ENCODE measurements around the gene CDX2. TPM values are rescaled to one million over a fixed set of nuclear protein-coding genes. Genes with fewer than 3 reads are reported as not detected.
A peak's percentile ranks its signal among the peaks of the same experiment; 100 is the strongest.

The CDX2 gene
- total RNA-seq, 4 donors from 2014 or later = 0.56 TPM; not detected in 3

DNA sequence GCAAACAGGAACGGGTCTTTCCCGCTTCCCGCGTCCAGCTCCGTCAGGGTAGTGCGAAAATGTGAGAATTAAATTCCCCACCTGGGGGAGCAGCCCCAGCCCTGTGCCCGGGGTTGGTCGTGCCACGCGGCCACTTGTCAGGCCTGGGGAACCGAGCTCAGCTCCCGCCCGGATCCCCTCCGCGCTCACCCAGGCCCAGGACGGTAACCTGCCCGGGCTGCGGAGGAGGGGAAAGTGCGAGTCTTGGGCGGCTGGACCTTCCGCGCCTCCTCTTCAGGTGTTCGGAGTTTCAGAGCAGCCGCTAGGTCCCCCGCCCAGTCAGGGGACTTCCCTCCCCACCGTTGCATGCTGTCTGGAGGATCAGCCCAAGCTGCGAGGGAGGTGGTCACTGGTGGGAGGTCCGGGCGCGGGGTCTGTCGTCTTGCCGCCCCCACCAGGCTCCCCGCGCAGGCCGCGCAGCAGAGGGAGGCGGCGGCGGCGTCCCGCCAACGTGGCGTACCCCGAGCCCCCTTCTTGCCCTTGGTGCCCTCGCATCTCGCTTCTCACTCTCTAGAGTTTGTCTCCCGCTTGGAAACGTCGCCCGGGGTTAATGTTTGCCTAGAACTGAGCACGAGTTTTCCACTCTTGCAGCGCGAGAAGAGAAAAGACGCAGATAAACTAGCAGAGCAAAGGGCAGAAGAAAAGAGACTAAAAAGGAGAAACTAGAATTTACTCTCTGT, 11.3 kb upstream of the CDX2 start:
- Histone ChIP-seq H3K4me1 (peaks cover 7 to 10% of the 10 kb centered on the region in 2 donors), H3K27me3 (peaks cover 70 to 89% (median 82%) of the 10 kb centered on the region in 3 donors), H3K9me3 (no peaks in the 10 kb centered on the region), H3K27ac (no peak overlapping the region), H3K4me3 (peak overlapping the region in 1 of 4 donors; percentile 23), H3K36me3 (no peaks in the 10 kb centered on the region)
- DNase-seq = no peak
- in situ Hi-C loops (cut with MboI; ENCODE audit: low sequenced_read_pairs in 4 of 4) = loop anchor here (5.0 to 25.0 kb wide), 9 partner anchors 143 to 996 kb away; no protein-coding TSS in a partner anchor
- intact Hi-C loops (cut with DNase I; ENCODE audit: low total_unique reads) = loop anchor here (5.0 to 10.0 kb wide), 2 partner anchors 603 to 996 kb away; no protein-coding TSS in a partner anchor
- no peak for TF ChIP-seq POLR2A (IDR thresholded peaks at IDR 0.05)
- TF ChIP-seq, protein P1, sequence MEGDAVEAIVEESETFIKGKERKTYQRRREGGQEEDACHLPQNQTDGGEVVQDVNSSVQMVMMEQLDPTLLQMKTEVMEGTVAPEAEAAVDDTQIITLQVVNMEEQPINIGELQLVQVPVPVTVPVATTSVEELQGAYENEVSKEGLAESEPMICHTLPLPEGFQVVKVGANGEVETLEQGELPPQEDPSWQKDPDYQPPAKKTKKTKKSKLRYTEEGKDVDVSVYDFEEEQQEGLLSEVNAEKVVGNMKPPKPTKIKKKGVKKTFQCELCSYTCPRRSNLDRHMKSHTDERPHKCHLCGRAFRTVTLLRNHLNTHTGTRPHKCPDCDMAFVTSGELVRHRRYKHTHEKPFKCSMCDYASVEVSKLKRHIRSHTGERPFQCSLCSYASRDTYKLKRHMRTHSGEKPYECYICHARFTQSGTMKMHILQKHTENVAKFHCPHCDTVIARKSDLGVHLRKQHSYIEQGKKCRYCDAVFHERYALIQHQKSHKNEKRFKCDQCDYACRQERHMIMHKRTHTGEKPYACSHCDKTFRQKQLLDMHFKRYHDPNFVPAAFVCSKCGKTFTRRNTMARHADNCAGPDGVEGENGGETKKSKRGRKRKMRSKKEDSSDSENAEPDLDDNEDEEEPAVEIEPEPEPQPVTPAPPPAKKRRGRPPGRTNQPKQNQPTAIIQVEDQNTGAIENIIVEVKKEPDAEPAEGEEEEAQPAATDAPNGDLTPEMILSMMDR (IDR thresholded peaks at IDR 0.05 in 4 of 5, conservative IDR thresholded peaks at IDR 0.05 in 1 of 5) = no peak
- no peak for ATAC-seq

DNA sequence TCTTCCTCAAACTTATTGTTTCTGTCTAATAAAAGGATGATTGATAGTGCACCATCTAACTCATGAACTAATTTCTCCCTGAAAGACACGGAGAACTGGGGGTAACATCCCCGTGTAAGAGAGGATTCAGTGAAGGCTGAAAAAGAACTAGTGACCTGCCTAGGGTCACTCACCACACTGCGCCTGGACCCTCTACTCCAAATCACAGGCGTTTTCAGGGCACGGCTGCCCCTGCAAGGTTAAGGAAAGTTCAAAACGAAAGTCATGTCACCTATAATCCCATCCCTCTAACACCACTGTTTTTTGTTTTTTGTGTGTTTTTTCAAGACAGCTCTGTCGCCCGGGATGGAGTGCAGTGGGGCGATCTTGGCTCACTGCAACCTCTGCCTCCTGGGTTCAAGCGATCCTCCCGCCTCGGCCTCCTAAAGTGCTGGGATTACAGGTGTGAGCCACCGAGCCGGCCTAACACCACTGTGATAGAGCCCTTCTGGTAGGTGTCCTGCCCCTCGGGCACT, 10.7 kb upstream of the CDX2 start:
- ATAC-seq = no peak
- H3K4me1 ChIP-seq = peaks cover 7 to 10% of the 10 kb centered on the region in 2 donors
- in situ Hi-C loops (cut with MboI; ENCODE audit: low sequenced_read_pairs in 4 of 4) = loop anchor here (5.0 to 25.0 kb wide), 9 partner anchors 143 to 995 kb away; no protein-coding TSS in a partner anchor
- H3K36me3 ChIP-seq = no peaks in the 10 kb centered on the region
- intact Hi-C loops (cut with DNase I; ENCODE audit: low total_unique reads) = loop anchor here (5.0 to 10.0 kb wide), 2 partner anchors 603 to 995 kb away; no protein-coding TSS in a partner anchor
- no peak for DNase-seq
- no peak for TF ChIP-seq POLR2A (IDR thresholded peaks at IDR 0.05)
- TF ChIP-seq, protein P1 (IDR thresholded peaks at IDR 0.05 in 4 of 5, conservative IDR thresholded peaks at IDR 0.05 in 1 of 5) = no peak
- no peak overlapping the region for H3K27ac ChIP-seq
- H3K9me3 ChIP-seq = no peaks in the 10 kb centered on the region
- peak overlapping the region in 1 of 4 donors; percentile 23 for H3K4me3 ChIP-seq
- peaks cover 76 to 91% (median 88%) of the 10 kb centered on the region in 3 donors for H3K27me3 ChIP-seq

DNA sequence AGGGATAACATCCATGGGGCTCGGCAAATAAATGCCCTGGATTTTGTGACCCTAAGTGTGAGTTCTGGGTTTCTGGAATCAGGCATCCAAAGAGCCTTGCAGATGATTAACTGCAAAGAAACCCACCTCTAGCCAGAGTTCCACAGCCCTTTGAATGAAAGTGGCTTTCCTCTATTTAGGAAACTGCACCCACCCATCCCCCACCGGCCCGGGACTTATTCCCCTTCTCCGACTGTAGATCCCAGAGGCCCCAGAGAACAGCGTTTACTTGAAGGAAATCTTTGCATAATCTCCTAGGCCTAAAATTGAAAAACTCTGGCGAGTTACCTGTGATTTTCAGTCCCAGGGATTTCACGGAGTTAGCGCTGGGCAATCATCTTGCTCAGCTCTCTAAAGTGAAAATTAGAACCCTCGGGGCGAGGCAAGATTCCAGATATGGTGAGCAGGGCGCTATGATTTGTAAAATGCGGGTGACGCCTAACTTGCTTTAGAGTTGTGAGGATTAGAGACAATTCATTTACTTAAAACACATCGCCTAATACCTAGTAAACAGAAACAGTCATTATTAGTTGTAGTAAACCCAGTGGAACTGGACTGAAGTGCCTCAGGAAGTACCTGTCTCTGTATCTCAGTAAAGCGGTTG, 10.0 kb upstream of the CDX2 start:
- DNase-seq (no peak), ATAC-seq (no peak)
- intact Hi-C loops (cut with DNase I; ENCODE audit: low total_unique reads) = no loop called here
- peaks cover 7 to 10% of the 10 kb centered on the region in 2 donors for H3K4me1 ChIP-seq
- H3K36me3 ChIP-seq = no peaks in the 10 kb centered on the region
- in situ Hi-C loops (cut with MboI; ENCODE audit: low sequenced_read_pairs in 4 of 4) = loop anchor here in 3 of 4 donors (25.0 kb wide), 4 partner anchors 142 to 992 kb away; no protein-coding TSS in a partner anchor
- peak overlapping the region in 1 of 4 donors; percentile 23 for H3K4me3 ChIP-seq
- no peak for TF ChIP-seq POLR2A (IDR thresholded peaks at IDR 0.05)
- TF ChIP-seq, protein P1 (IDR thresholded peaks at IDR 0.05 in 4 of 5, conservative IDR thresholded peaks at IDR 0.05 in 1 of 5) = no peak
- no peak overlapping the region for H3K27ac ChIP-seq
- H3K27me3 ChIP-seq = peaks cover 83 to 96% (median 96%) of the 10 kb centered on the region in 3 donors
- no peaks in the 10 kb centered on the region for H3K9me3 ChIP-seq

DNA sequence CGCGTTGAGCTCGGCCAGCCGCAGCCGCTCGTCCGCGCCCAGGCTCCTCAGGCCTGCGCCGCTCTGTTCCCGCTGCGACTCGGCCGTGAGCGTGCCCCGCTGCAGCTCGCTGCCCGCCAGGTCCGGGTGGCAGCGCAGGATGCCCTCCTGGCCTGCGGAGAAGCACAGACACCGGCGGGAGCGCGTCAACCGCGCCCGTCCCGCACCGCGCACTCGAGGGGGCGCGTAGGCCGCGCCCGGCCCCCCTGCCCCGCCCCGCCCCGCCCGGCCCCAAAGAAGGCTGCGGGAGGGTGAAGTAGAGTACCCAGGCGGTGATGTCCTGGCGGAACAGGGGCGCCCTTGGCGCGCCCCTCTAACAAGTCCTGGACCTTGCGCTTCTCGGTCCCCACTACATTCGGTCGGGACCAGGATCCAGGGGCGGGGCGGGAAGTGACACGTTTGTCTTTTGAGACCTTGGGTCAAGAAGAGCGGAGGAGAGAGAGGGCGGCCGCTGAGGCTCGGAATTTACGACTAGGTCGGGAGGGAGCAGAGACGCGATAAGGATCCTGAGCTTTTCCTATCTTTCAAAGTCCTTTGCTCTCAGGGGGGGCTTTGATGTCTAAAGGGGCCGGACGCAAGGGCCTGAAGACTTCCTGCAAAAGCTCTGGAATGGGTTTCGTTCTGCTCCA, 9.3 kb upstream of the CDX2 start:
- peaks cover 86 to 95% (median 92%) of the 10 kb centered on the region in 3 donors for H3K27me3 ChIP-seq
- H3K4me1 ChIP-seq = peaks cover 7 to 10% of the 10 kb centered on the region in 2 donors
- in situ Hi-C loops (cut with MboI; ENCODE audit: low sequenced_read_pairs in 4 of 4) = loop anchor here in 3 of 4 donors (25.0 kb wide), 4 partner anchors 141 to 991 kb away; no protein-coding TSS in a partner anchor
- H3K27ac ChIP-seq = no peak overlapping the region
- no peak overlapping the region for H3K4me3 ChIP-seq
- H3K9me3 ChIP-seq = no peaks in the 10 kb centered on the region
- DNase-seq = no peak
- no peaks in the 10 kb centered on the region for H3K36me3 ChIP-seq
- intact Hi-C loops (cut with DNase I; ENCODE audit: low total_unique reads) = no loop called here
- no peak for ATAC-seq
- no peak for TF ChIP-seq POLR2A (IDR thresholded peaks at IDR 0.05)
- TF ChIP-seq, protein P1 (IDR thresholded peaks at IDR 0.05 in 4 of 5, conservative IDR thresholded peaks at IDR 0.05 in 1 of 5) = no peak
